Right ventricle myocardium inferior (tissue), 1 donor: Measurements from ENCODE around the gene HUNK. TPM values are rescaled to one million over a fixed set of nuclear protein-coding genes. Genes with fewer than 3 reads are reported as not detected.

Experiments
- ATAC-seq: fragments of 200-7000 bp; cut with Tn5 transposase; one replicate; pipeline ENCODE4 v1.9.1; 2020; ENCODE audit warnings: mild to moderate bottlenecking, moderate library complexity
- DNase-seq: peaks from one replicate; pipeline ENCODE4 v3.0.0; 2021; ENCODE audit errors: missing footprints
- intact Hi-C: fragments of 100-400 bp; cut with DNase I; formaldehyde crosslinking; loops from one replicate; pipeline ENCODE4 v1.11.0; 2022
- total RNA-seq: library from RNA; stranded (reverse); fragmentation: NEBNext Ultra II Directional; extraction: Animal tissue kit (Norgen Biotek cat#: 25700); gene quantifications from one replicate; pipeline ENCODE4 v1.2.1, GENCODE V29; 2021
- donor health status: DM: no; HTN: yes; CAD: no; lungs with severe emphysema.

The HUNK gene
- total RNA-seq, 1 donor from 2014 or later = 0.08 TPM

DNA sequence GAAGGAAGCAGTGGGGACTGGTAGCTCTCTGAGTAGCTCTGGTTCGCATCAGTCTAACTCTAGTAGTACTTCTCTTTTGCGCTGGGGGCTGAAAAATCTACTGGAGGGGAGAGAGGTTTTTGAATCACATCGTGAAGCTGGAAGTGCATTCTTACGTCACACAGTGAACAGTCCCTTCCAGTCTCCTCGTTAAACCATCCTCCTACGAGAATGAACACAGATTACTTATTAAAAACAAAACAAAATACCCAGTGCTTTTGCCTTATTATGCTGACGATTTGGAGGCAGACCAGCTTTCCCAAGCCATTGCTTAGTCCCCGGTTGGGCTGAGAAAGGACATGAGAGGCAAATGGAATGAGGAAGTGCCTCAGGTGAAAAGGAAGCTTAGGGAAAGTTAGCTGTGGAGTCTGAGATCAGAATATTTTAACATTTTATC is 16.1 kb downstream of the HUNK start:
- no peak for DNase-seq
- intact Hi-C loops = no loop called here

DNA sequence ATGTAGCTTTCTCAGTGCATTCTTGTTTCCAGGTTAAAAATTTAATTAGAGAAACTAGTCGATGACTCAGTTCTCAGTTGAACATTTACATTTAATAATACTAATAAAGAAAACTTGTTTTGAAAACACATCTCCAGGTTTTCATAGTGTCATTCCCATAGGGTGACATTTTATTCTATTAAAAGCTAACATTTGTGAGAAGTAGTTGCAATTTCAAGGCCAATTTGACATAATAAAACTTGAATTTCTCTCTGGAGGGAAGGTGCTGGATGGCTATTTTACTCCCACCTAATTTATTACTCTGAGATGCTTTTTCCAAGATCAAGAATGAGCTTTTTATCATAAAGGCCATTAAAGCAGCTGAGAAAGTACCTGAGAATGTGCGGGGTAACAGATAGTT is 16.6 kb downstream of the HUNK start:
- DNase-seq (no peak), ATAC-seq (no peak)
- intact Hi-C loops = no loop called here

More for the DNA sequence above, 16.1 kb downstream of the HUNK start:
- no peak for ATAC-seq

DNA sequence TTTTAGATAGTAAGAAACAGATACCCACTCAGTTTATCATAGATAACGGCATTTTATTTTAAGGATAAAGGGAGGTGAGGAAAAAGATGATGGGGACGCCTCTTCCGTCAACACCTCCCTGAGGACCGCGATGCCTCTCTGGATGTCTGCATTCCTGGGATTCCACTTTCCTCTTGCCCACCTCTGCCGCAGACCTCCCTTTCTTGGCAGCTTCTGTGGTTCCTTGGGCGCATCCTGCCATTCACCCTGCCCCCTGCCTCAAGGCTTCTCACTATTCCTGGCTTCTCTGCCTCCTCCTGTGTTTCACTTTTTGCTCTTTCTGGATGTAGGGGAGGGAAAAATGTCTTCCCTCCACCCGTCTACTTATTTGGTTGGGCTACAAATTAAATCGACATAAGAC is 19.9 kb downstream of the HUNK start:
- ATAC-seq (no peak), DNase-seq (no peak)
- intact Hi-C loops = no loop called here

DNA sequence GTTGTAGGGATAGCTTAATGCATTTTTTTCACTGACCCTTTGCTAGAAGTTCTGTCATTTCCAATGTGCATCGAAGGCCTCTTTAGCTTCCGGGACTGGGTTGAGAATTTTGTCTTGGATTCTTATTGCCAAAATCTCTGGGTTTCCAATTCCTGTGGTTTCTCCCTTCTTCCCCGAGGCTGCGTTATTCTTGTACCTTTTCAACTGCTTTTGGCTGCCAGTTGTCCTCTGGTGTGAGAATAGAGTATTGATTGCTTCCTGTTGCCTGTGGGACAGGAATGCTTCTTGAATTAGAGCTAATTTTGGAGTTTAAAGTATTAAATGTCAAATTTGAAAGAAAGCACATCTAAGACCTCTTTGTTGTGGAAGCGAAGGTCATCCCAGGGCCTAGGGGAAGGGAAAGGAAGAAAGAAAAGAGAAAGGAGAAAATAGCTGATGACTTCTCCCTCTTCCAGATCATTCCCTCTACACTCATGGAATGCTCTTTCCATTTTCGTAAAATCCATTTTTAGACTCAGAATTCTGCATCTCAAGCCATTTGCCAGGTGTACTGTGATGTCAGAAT is 21.1 kb downstream of the HUNK start:
- ATAC-seq (no peak), DNase-seq (no peak)
- intact Hi-C loops = no loop called here

DNA sequence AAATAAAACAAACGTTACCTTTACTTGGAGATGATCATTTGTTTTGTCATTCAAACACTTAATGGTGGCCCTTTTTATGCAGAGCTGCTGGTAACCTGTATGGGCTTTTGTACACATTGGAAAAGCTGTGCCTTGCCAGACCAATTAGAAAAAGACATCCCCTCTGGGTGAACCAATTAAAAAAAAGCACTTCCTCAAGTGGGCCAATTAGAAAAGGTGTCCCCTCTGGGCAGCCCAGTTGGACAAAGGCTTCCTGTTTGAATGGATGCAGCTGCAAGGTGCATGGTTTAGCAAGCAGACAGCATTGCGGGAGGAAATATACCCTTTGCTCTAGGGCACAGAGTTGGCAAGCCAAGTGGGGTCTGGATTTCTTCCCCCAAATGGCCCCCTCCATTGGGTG is 21.6 kb downstream of the HUNK start:
- ATAC-seq (no peak), DNase-seq (no peak)
- intact Hi-C loops = no loop called here

DNA sequence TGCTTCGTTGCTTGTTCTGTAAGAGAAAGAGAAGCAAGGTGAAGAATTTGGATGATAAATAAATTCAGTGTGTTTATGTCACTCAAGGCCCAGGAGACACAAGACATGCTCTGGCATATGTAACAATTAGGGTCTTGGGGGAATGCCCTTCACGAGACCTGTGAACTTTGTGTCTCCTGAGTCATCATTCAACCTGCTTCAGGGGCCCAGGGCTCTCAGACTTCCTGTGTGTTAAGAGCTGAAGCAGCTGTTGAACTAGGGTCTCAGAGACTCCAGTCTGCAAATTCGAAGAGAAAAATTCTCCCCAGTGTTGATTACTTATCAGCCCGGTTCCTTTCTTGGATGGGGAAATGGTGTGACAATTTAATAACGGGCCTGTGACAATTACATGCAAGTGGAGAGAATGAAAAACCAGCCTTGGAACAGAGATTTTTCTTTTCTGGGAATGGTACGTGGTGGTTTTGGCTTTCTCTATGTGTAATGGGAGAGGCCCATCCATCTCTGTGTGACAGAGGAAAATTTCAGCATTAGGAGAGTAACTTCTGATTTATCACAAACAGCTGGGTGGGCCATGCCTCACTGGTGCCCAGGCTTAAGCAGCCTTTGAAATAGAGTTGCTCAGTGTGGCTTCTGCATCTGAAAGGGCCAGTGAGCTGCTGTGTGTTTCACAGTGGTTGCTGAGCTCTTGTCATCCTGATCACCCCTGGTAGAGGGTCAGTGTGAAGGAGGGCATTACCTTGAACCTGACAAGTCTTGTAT is 22.4 kb downstream of the HUNK start:
- ATAC-seq = no peak
- intact Hi-C loops = no loop called here
- DNase-seq = no peak

DNA sequence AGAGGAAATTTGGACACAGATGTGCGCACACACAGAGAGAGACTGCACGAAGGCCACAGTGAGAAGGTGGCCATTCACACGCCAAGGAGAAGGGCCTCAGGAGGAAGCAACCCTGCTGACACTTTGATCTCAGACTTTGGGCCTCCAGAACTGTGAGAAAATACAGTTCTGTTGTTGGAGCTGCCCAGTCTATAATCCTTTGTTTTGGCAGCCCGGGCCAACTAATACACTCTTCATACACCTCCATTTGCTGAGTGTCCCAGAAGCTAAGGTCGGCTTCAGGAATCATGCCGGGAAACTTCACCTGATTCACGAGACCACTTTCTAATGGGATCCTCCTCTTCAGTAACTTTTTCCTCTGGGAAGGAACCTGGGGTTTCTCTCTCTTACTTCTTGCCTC is 23.2 kb downstream of the HUNK start:
- intact Hi-C loops = no loop called here
- DNase-seq = no peak
- ATAC-seq = no peak

DNA sequence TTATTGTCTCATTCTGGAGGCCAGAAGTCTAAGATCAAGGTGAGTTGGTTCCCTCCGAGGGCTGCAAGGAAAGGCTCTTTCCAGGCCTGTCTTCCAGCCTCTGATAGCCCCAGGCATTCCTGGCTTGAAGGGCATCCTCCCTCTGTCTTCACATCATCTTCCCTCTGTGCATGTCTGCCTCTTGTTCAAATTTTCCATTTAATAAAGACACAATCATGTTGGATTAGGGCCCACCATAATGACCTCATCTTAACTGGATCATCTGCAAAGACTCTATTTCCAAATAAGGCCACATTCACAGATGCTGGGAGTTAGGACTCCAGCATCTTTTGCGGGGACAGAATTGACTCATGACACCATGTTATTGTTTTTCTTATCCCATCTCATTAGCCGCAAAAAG is 24.5 kb downstream of the HUNK start:
- ATAC-seq (no peak), DNase-seq (no peak)
- intact Hi-C loops = no loop called here

DNA sequence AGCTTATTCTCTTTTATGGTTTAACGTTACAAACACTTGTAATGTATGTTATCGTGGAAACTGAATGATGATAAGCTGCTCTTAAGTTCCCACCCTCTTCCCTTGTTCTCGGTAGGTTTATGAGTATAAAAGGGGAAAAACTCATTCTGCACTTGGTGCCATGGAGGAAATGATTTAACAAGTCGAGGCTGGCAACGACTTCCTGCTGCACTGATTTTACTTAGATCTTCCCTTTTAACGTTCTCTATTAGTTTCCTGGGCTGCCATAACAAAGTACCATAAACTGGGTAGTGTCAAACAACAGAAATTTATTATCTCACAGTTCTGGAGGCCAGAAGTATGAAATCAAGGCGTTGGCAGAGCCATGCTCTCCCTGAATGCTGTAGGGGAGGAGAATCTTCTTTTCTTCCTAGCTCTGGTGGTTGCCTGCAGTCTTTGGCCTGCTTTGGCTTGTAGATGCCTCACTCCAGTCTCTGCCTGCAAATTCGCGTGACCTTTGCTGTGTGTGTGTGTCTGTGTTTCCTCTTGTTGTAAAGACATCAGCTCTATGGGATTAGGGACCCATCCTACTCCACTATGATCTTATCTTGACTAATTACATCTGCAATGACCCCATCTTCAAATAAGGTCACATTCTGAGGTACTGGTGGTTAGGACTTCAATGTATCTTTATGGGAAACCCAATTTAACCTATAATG is 26.3 kb downstream of the HUNK start:
- intact Hi-C loops = no loop called here
- no peak for DNase-seq
- ATAC-seq = no peak

DNA sequence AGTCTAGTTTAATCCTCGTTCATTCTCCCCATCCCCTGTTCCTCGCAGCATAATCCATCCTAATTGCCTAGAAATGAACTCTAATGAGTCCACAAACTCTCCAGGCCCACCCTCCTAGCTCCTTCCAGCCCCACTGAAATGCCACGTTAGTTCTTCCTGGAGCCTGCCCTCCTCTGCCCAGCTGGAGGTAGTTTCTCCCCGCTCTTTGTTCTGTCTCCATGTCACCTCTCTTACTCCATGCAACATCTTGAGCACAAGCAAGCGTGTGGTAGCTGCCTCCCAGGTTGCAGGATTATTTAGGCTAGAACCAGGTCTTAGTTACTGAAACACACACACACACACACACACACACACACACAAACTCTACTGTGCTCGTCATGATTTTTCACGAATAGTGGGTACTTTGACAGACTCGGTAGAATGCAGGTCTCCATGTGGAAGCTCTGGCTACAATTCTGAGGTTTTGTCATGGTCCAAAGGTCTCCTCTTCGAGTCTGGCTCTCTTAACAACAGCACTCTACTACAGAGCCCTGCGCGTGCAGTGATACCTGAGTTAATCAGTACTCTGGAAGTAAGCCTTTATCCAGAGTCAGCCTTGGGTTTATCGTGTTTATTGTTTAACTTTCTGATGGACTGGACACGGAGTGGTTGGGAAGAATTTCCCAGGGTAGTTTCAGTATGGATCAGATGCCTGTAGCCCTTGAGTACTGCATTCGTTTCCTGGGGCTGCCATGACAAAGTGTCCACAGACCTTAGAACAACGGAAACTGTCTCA is 27.5 kb downstream of the HUNK start:
- intact Hi-C loops = no loop called here
- DNase-seq (no peak), ATAC-seq (no peak)

DNA sequence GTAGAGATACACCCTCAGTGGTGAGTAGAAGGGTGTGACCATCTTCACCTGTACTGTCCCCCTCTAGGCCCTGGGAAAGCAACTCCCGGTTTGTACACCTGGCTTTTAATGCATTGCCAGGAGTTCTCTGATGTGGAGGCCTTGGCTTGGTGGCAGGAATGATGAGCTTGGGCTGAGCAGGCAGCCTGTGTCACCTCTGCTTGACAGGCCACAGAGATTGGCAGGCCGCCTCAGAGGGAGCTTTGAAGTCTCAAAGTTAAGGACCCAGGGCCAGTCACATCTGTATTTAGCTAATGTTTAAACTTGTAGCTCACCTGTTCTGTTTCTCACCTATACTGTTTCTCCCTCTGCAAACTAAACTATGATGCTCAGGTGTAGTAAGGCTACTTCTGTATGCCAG is 28.5 kb downstream of the HUNK start:
- ATAC-seq (no peak), DNase-seq (no peak)
- intact Hi-C loops = no loop called here

DNA sequence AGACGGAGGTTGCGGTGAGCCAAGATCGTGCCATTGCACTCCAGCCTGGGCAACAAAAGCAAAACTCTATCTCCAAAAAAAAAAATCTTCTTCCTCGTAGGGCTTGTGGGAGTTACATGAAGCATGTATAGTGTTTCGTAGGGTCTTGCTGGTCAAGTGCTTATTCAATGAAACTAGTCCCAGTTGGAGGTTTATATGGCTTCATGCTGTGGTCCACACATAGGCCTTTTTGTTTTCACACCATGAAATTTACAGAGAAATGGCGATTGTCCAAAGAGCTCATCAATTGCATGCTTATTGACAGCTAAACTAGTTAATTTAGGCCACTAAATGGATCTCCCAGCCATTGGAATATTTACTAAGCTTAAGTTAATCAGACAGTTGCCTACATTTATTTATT is 29.6 kb downstream of the HUNK start:
- intact Hi-C loops = no loop called here
- DNase-seq (no peak), ATAC-seq (no peak)

DNA sequence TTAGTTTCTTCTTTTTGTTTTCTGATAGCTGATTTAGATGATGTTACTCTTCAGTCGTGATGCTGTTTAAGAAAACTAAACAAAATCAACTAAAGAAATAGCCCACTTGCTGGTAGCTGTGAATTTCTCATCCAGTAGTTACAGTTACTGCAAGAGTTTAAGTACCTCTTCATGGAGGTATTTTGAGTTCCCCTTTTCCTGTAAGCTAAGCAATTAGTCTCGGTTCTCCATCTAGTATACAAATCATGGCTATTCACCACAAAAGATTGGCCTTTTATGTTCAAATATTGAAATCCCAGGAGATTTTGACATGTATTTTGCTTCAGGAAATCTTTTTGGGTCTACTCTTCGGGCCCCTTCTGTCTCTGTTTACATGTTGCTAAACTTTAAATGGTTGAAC is 31.1 kb downstream of the HUNK start:
- ATAC-seq (no peak), DNase-seq (no peak)
- intact Hi-C loops = no loop called here

DNA sequence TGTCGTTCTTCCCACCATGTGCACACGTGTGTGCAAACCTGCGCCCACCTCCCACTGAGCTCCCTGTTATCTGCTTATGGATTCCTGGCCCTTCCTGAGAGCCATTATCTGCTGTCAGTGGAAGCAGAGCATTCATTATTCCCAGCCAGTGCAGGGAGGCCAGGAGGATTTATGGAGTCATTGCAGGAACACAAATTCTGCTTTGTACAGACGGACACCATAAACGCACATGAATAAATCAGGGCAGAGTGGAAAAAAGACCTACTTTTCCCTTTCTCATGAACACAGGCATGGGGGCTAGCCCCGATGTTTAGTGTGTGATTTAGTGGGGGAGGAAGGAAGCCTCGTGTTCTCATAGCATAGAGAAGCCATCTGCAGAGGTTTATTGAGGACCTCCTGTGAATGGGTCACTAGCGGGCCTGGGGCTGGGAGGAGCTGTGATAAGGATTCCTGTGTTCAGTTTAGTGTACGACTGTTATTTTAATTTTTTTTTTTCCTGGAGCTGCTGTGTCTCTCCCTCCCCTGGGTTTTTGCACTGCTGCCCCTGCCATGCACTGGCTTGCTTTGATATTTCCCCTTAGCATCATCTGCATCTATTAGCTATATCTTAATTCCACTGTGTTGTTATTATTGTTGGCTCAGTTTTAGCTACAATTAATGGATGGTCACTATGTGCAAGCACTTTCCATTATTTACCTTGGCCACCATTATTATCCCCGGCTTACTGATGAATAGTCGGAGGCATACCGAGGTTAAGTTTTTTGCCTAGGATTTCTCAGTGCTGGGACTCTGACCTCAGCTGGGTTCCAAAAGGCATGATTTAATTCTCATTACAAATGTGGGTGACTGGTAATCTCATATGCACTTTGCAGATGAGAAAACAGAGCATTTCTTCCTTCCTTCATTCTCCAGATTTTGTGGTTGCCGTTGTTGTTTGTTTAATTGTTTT is 33.0 kb downstream of the HUNK start:
- DNase-seq = no peak
- intact Hi-C loops = no loop called here
- no peak for ATAC-seq

DNA sequence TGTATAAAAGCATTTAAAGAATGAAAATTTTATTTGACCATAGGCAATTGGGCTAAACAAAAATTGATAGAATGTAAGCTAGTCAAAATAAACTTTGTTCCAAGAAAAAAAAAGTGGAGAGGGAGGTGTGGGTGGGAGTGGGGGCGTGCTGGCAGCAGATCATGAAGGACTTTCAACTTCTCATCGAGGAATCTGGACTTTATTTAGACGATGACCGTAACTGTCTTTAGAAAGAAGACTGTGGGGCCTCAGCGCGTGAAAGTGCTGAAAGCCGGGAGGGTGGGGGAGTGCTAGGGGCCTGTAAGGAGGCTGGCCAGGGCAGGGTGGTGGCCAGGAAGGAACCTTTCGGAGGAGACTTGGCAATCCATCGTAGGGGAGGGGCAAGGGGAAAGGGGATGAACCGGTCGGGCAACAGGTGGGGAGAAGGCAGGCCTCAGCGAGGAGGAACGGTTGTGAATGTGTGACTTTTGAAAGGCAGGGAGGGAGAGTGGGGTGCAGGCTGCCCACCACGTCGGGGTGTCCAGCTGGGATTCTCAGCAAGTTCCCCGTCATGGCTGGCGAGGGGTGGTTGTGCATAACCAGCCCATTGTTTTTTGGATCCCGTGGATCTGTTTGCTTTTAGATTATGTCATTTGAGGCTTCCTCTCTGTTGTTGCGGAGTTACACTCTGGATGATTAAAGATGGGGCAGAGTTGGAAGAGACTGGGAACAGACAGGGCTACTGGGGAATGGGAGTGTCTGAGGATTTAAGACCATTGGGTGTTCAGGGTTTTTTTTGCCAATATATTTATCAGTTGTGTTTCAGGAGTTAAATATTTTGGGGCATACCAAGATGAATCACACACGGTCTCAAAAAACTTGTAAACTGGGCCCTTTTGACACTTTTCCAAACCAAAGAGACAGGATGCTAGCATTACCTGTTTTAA is 35.5 kb downstream of the HUNK start:
- ATAC-seq (no peak), DNase-seq (no peak)
- intact Hi-C loops = no loop called here

DNA sequence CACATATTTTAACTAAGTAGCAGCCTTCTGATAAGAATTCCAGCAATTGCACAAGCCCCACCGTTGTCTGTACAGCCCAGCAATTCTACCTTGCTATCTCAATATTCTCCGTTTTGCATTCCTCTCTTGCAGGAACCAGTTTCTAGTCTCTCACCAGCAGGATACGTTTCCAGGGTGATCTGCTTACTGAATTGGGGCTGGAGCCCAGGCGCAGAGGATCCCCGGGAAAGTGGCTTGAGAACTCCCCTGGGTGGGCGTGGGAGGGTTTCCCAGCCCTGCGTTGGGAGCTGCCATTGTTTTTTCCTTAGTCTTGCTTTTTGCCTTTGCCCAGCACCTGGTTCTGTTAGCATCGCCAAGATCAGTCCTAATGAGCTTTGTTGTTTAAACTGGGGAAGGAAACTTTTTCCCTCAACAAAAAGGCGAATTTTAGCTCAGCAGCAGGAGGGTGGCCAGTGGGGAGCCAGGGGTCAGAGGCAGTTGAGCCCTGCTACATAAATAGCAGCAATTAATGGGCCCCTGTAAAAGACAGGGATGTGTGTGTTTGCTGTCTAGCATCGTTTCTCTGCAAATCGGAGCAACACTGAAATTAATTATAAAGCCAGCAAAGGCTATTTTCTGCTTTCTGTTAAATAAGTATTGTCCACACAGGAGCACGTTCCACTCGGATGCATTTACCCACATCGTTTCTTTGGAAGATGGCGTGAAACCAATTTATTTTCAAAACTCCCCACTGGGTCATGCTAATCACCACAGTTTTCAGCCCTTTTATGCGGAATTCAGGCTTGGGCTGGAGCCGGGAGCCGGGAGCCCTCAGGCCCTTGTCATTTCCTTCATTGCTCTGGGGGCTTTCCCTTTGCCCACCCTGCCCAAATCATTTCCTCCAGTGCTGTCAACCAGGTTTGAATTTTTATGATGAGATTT is 36.6 kb downstream of the HUNK start:
- intact Hi-C loops = no loop called here
- ATAC-seq (no peak), DNase-seq (no peak)

DNA sequence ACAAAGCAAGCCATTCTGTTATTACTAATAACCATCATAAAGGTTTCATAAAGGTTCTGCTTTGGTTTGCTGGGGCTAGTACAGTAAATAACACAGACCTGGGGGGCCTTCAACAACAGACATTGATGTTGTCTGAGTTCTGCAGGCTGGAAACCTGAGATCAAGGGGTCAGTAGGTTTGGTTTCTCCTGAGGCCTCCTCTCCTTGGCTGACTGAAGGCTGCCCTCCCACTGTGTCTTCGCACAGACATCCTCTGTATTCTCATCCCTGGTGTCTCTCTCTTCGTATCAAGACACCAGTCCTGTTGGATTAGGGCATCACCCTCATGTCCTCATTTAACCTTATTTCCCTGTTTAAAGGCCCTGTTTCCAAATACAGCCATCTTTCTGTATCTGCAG is 37.3 kb downstream of the HUNK start:
- ATAC-seq (no peak), DNase-seq (no peak)
- intact Hi-C loops = no loop called here
